ENCODE measurements around the gene SOCS6. TPM values are rescaled to one million over a fixed set of nuclear protein-coding genes. Genes with fewer than 3 reads are reported as not detected.
A peak's percentile ranks its signal among the peaks of the same experiment; 100 is the strongest.

The SOCS6 gene
- total and polyA plus RNA-seq, 2 of the 13 experiments (the other 11 are each of a cell fraction or from before 2014, with no cell fraction given) = 18.6 to 38.3 TPM

- TF ChIP-seq ARID4A (CRISPR knock-in tag; IDR thresholded peaks at IDR 0.05; ENCODE audit: borderline replicate concordance) (peak; percentile 58; the same call in 1 of the 2 replicates), MNT (IDR thresholded peaks at IDR 0.05) (peak; percentile 51), IKZF4 (CRISPR knock-in tag; IDR thresholded peaks at IDR 0.05; ENCODE audit: borderline replicate concordance, low read depth, not compliant biosample characterization) (no peak), UBTF (CRISPR knock-in tag; IDR thresholded peaks at IDR 0.05) (peak; percentile 45), IRF2 (CRISPR knock-in tag; IDR thresholded peaks at IDR 0.05) (peak; percentile 60), HINFP (CRISPR knock-in tag; IDR thresholded peaks at IDR 0.05; ENCODE audit: low read depth) (no peak), ZGPAT (CRISPR knock-in tag; IDR thresholded peaks at IDR 0.05) (peak; percentile 58; the same call in 1 of the 2 replicates), ZNF589 (CRISPR knock-in tag; conservative IDR thresholded peaks at IDR 0.05) (no peak; the same call in 1 of the 2 replicates), TIGD3 (CRISPR knock-in tag; IDR thresholded peaks at IDR 0.05; ENCODE audit: borderline replicate concordance) (no peak), THYN1 (CRISPR knock-in tag; IDR thresholded peaks at IDR 0.05; ENCODE audit: borderline replicate concordance, low read depth) (no peak), GFI1 (CRISPR knock-in tag; IDR thresholded peaks at IDR 0.05; ENCODE audit: borderline replicate concordance) (peak; percentile 39; the same call in 1 of the 2 replicates), ZNF264 (CRISPR knock-in tag; IDR thresholded peaks at IDR 0.05) (0 out of 2 replicates have a peak, but pooled peaks have one; percentile 46), ZNF326 (CRISPR knock-in tag; IDR thresholded peaks at IDR 0.05; ENCODE audit: borderline replicate concordance) (no peak), PHF21A (CRISPR knock-in tag; IDR thresholded peaks at IDR 0.05) (no peak), BHLHE40 (IDR thresholded peaks at IDR 0.05; ENCODE audit: low read length) (peak; percentile 68), ETV5 (CRISPR knock-in tag; IDR thresholded peaks at IDR 0.05; ENCODE audit: borderline replicate concordance) (peak; percentile 80)
Measured at GRCh38 chr18:70296289-70296688, 7.4 kb downstream of the SOCS6 start (continued).

Measured in HepG2 (cell line).